PC-9 (cell line): ENCODE data around the gene CD80. TPM values are rescaled to one million over a fixed set of nuclear protein-coding genes. Genes with fewer than 3 reads are reported as not detected.

Experiments
- BruUV-seq: library from RNA; stranded (reverse); fragments of 400-500 nt; replicated peaks from 2 replicates; lab custom pipeline; 2021; lab: Mats Ljungman, UMichigan
- CTCF ChIA-PET: fragments of 300-600 bp; sonication (Branson Sonifier 250); formaldehyde crosslinking; loops from one replicate; lab custom pipeline; 2022; ENCODE audit warnings: antibody characterized with exemption; lab: Charles Lee
- POLR2A ChIA-PET: fragments of 300-600 bp; sonication (Branson Sonifier 250); formaldehyde crosslinking; loops from one replicate; lab custom pipeline; 2022; ENCODE audit warnings: antibody characterized with exemption; ENCODE audit not compliant: unreplicated experiment; lab: Charles Lee
- DNase-seq, 2 experiments: peaks; one replicate each; pipeline versions ENCODE4 v3.0.0 to v3.0.0-alpha.2; 2015 to 2022; ENCODE audit warnings: mixed read lengths in 1 of 2
- H2AFZ ChIP-seq: fragments of 200-600 bp; sonication (generic); 2 replicates; pipeline ENCODE4 v1.8.1; 2017; ENCODE audit warnings: antibody characterized with exemption
- H3F3A ChIP-seq: fragments of 200-600 bp; sonication (generic); 2 replicates; pipeline ENCODE4 v1.8.1; 2017; ENCODE audit warnings: antibody characterized with exemption, mild to moderate bottlenecking, low read depth; ENCODE audit not compliant: insufficient read depth
- H3K27ac ChIP-seq: fragments of 200-600 bp; sonication (generic); 2 replicates; pipeline ENCODE4 v1.6.1; 2016; ENCODE audit warnings: mixed run types
- H3K27me3 ChIP-seq: fragments of 200-600 bp; sonication (generic); 2 replicates; pipeline ENCODE4 v1.6.1; 2016; ENCODE audit warnings: low read depth, mixed run types; ENCODE audit not compliant: insufficient read depth
- H3K36me3 ChIP-seq: fragments of 200-600 bp; sonication (generic); 2 replicates; pipeline ENCODE4 v1.6.1; 2016; ENCODE audit warnings: low read depth, mixed run types
- H3K4me1 ChIP-seq: fragments of 200-600 bp; sonication (generic); replicated peaks from 2 replicates; pipeline ENCODE4 v1.6.1; 2016; ENCODE audit warnings: mixed run types; ENCODE audit not compliant: insufficient read depth
- H3K4me2 ChIP-seq: fragments of 200-600 bp; sonication (generic); 2 replicates; pipeline ENCODE4 v1.6.1; 2017; ENCODE audit warnings: mixed run types
- H3K4me3 ChIP-seq: fragments of 200-600 bp; sonication (generic); 2 replicates; pipeline ENCODE4 v1.6.1; 2016; ENCODE audit warnings: mixed run types
- H3K79me2 ChIP-seq: fragments of 200-600 bp; sonication (generic); 2 replicates; pipeline ENCODE4 v1.6.1; 2017; ENCODE audit warnings: low read depth, mixed run types
- H3K9me2 ChIP-seq: fragments of 200-600 bp; sonication (generic); 2 replicates; pipeline ENCODE4 v1.8.1; 2017; ENCODE audit warnings: mild to moderate bottlenecking; ENCODE audit not compliant: insufficient read depth
- H3K9me3 ChIP-seq: fragments of 200-600 bp; sonication (generic); 2 replicates; pipeline ENCODE4 v1.8.1; 2016; ENCODE audit warnings: low read depth; ENCODE audit not compliant: insufficient read depth
- H4K20me1 ChIP-seq: fragments of 200-600 bp; sonication (generic); 2 replicates; pipeline ENCODE4 v1.8.1; 2017; ENCODE audit not compliant: insufficient read depth
- EZH2 ChIP-seq: fragments of 200-600 bp; sonication (generic); IDR thresholded peaks from 2 replicates; pipeline ENCODE4 v1.8.0; 2017; ENCODE audit warnings: antibody characterized with exemption, low read depth
- intact Hi-C: fragments of 100-400 bp; cut with micrococcal nuclease; formaldehyde crosslinking; loops from one replicate; pipeline ENCODE4 v1.10.0; 2022; ENCODE audit not compliant: unreplicated experiment
- total RNA-seq: library from RNA; stranded (reverse); gene quantifications from 2 replicates; pipeline ENCODE4 v1.2.3, GENCODE V29; 2021
- TF ChIP-seq, protein P1 (sequence below): fragments of 200-600 bp; sonication (generic); conservative IDR thresholded peaks from 2 replicates; pipeline ENCODE4 v1.6.1; 2017; ENCODE audit warnings: mixed run types, antibody characterized with exemption, mild to moderate bottlenecking, moderate library complexity

Gene CD80
- total RNA-seq, 1 experiment from 2014 or later, result not detected

DNA sequence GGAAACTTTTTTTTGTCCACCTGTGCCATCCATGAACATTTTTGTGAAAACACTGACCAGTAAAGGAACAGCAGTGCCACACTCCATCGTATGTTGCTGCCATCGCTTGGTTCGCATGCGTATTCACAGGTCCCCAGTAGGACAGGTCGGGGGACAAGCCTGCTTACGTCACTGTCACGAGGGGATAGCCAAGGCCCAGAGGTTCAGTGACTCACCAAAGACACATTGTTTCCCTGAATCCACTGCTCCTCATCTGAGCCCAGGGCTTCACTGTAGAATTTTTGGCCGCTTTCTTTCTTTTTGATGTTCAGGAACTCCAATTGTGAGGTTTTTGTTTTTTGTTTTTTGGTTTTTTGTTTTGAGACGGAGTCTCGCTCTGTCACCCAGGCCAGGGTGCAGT is 25.8 kb upstream of the CD80 start:
- H3K9me2 ChIP-seq, result no peaks in the 10 kb centered on the region
- no peaks in the 10 kb centered on the region for H3K36me3 ChIP-seq
- ChIA-PET CTCF (no interaction called here), POLR2A (no interaction called here)
- intact Hi-C loops, result no loop called here
- no peaks in the 10 kb centered on the region for H4K20me1 ChIP-seq
- H3K4me3 ChIP-seq, result no peak overlapping the region
- no peaks in the 10 kb centered on the region for H3K4me1 ChIP-seq
- TF ChIP-seq, protein P1, sequence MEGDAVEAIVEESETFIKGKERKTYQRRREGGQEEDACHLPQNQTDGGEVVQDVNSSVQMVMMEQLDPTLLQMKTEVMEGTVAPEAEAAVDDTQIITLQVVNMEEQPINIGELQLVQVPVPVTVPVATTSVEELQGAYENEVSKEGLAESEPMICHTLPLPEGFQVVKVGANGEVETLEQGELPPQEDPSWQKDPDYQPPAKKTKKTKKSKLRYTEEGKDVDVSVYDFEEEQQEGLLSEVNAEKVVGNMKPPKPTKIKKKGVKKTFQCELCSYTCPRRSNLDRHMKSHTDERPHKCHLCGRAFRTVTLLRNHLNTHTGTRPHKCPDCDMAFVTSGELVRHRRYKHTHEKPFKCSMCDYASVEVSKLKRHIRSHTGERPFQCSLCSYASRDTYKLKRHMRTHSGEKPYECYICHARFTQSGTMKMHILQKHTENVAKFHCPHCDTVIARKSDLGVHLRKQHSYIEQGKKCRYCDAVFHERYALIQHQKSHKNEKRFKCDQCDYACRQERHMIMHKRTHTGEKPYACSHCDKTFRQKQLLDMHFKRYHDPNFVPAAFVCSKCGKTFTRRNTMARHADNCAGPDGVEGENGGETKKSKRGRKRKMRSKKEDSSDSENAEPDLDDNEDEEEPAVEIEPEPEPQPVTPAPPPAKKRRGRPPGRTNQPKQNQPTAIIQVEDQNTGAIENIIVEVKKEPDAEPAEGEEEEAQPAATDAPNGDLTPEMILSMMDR, result no peak
- no peak for TF ChIP-seq EZH2
- H2AFZ ChIP-seq, result no peak overlapping the region
- H3K27me3 ChIP-seq, result peaks cover 11% of the 10 kb centered on the region; the same call in 1 of the 2 replicates
- DNase-seq, result no peak
- no peaks in the 10 kb centered on the region for H3K9me3 ChIP-seq
- H3K4me2 ChIP-seq, result no peak overlapping the region
- H3K79me2 ChIP-seq, result no peaks in the 10 kb centered on the region
- no TSS peak for BruUV-seq
- no peak overlapping the region for H3K27ac ChIP-seq
- H3F3A ChIP-seq, result no peaks in the 10 kb centered on the region

DNA sequence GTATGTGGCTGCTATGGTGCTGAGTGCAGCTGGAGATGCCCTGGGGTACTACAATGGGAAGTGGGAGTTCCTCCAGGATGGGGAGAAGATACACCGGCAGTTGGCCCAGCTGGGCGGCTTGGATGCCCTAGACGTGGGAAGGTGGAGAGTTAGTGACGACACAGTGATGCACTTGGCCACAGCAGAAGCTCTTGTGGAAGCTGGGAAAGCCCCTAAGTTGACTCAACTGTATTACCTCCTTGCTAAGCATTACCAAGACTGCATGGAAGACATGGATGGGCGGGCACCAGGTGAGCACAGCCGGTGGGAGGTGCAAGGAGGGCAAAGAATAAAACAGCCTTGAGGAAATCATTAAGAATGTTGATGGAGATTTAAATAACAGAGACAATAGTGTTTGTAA is 22.8 kb upstream of the CD80 start:
- TF ChIP-seq, protein P1, result no peak
- no peak for TF ChIP-seq EZH2
- Histone ChIP-seq H2AFZ (no peak overlapping the region), H3K79me2 (no peaks in the 10 kb centered on the region), H3K9me3 (no peaks in the 10 kb centered on the region), H4K20me1 (no peaks in the 10 kb centered on the region), H3K4me2 (no peak overlapping the region), H3F3A (no peaks in the 10 kb centered on the region), H3K4me3 (no peak overlapping the region), H3K27ac (no peak overlapping the region), H3K36me3 (no peaks in the 10 kb centered on the region), H3K4me1 (no peaks in the 10 kb centered on the region), H3K9me2 (no peaks in the 10 kb centered on the region), H3K27me3 (no peaks in the 10 kb centered on the region)
- BruUV-seq, result no TSS peak
- POLR2A ChIA-PET, result interaction anchor here (0.6 kb wide), 1 partner anchor 84 kb away, joined by 5 read pairs; the partner anchor contains the start of gene TIMMDC1
- no peak for DNase-seq
- intact Hi-C loops, result no loop called here
- CTCF ChIA-PET, result no interaction called here

DNA sequence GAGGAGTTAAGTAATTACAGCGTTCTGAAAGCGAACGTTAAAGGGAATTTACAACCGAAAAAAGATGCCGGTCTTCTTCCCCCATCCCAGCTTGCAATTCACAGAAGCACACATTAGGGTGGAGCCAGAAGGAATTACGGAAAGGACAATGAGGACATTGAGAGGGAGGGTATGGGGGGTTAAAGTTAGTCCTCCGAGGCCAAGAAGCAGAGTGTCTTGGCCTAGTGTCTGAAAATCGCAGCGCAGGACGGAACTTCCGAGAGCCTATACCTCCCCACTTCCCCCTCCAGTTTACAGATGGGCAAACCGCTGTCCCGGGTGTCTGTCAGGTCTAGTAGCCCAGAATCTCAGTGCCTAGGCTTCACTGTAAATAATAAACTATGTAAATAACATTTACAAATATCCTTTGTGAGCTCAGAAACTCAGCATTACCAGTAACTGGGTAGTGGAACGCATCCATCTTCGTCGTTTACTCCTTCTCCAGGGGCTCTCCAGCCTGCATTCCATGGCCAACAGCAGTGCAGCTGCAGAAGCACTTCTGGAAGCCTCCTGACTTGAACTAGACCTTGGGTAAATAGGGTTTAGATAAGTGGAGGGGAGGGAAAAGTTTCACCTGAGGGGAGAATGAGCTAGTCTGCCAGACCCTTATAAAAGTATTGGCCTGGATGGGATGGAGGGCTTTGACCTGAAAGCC is 20.8 kb upstream of the CD80 start:
- TF ChIP-seq, protein P1, result no peak
- no peak for TF ChIP-seq EZH2
- Histone ChIP-seq H3K36me3 (no peaks in the 10 kb centered on the region), H3K4me1 (no peaks in the 10 kb centered on the region), H4K20me1 (no peaks in the 10 kb centered on the region), H3K27ac (no peak overlapping the region), H3K9me3 (no peaks in the 10 kb centered on the region), H3K4me2 (peak overlapping the region; percentile 82), H3K79me2 (no peaks in the 10 kb centered on the region), H3K27me3 (no peaks in the 10 kb centered on the region), H3K9me2 (no peaks in the 10 kb centered on the region), H2AFZ (peak overlapping the region; percentile 77; the same call in 1 of the 2 replicates), H3K4me3 (peak overlapping the region; percentile 59; the same call in 1 of the 2 replicates), H3F3A (no peaks in the 10 kb centered on the region)
- CTCF ChIA-PET, result no interaction called here
- BruUV-seq, result no TSS peak
- POLR2A ChIA-PET, result interaction anchor here (0.6 to 0.7 kb wide), 3 partner anchors 19 to 976 kb away, joined by 3 to 7 read pairs (median 5); partner anchors contain the start of gene TIMMDC1
- no peak for DNase-seq
- intact Hi-C loops, result no loop called here
